GM12878 (cell line): ENCODE results near the gene TLE3. TPM values are rescaled to one million over a fixed set of nuclear protein-coding genes. Genes with fewer than 3 reads are reported as not detected.

ENCODE experiments used
- ATAC-seq: fragments of 200-7000 bp; cut with Tn5 transposase; 3 replicates; pipeline ENCODE4 v1.9.1; 2020; ENCODE audit warnings: mild to moderate bottlenecking, moderate library complexity
- BruUV-seq: library from RNA; stranded (reverse); fragments of 400-500 nt; replicated peaks from 2 replicates; lab custom pipeline; 2021; lab: Mats Ljungman, UMichigan
- CTCF ChIA-PET: fragments of 300-600 bp; sonication (Branson Sonifier 250); formaldehyde crosslinking; extraction: SDS; loops from one replicate; lab custom pipeline; 2021; ENCODE audit warnings: inconsistent platforms; lab: Yijun Ruan, JAX
- POLR2A ChIA-PET: fragments of 350-600 bp; formaldehyde crosslinking; extraction: SDS; loops from one replicate; lab custom pipeline; 2021; ENCODE audit warnings: inconsistent platforms; lab: Charles Lee
- RAD21 ChIA-PET: fragments of 300-600 bp; sonication (Branson Sonifier 250); formaldehyde crosslinking; loops from one replicate; lab custom pipeline; 2023; ENCODE audit warnings: antibody characterized with exemption; ENCODE audit not compliant: unreplicated experiment; lab: Charles Lee
- SMC1A ChIA-PET: fragments of 300-600 bp; sonication (Branson Sonifier 250); formaldehyde crosslinking; loops from one replicate; lab custom pipeline; 2023; ENCODE audit not compliant: unreplicated experiment, uncharacterized antibody; lab: Charles Lee
- DNase-seq: peaks from one replicate; pipeline ENCODE4 v3.0.0-alpha.2; 2011; ENCODE audit warnings: low read depth, low spot score
- FAIRE-seq: peaks from 3 replicates; lab custom pipeline; 2011; peaks lifted over from hg19 to GRCh38; lab: Jason Lieb, UNC
- H2AFZ ChIP-seq: 2 replicates; pipeline ENCODE4 v1.6.0; 2011; ENCODE audit warnings: low read depth, low read length, control low read depth; ENCODE audit not compliant: control insufficient read depth
- H3K27ac ChIP-seq: 2 replicates; pipeline ENCODE4 v1.5.1; 2011; ENCODE audit warnings: control low read depth; ENCODE audit not compliant: control insufficient read depth, insufficient read depth
- H3K27me3 ChIP-seq, 2 experiments: replicated peaks in 1 of 2; 2 replicates each; pipeline versions ENCODE4 v1.6.0 to v1.6.1; 2011; ENCODE audit warnings: low read length in 1 of 2; ENCODE audit not compliant: control insufficient read depth in 2 of 2, insufficient read depth in 2 of 2
- H3K36me3 ChIP-seq, 2 experiments: 2 replicates each; pipeline ENCODE4 v1.5.1; 2011; ENCODE audit warnings: low read length in 1 of 2; ENCODE audit not compliant: control insufficient read depth in 2 of 2, insufficient read depth in 2 of 2
- H3K4me1 ChIP-seq: 2 replicates; pipeline ENCODE4 v1.6.1; 2011; ENCODE audit warnings: mild to moderate bottlenecking, low read length, moderate library complexity, mixed read lengths; ENCODE audit not compliant: control insufficient read depth, insufficient read depth
- H3K4me2 ChIP-seq: 2 replicates; pipeline ENCODE4 v1.6.0; 2011; ENCODE audit warnings: control low read depth; ENCODE audit not compliant: control insufficient read depth, insufficient read depth
- H3K4me3 ChIP-seq: fragments of 200-600 bp; sonication (generic); 2 replicates; pipeline ENCODE4 v1.5.1; 2016
- H3K79me2 ChIP-seq: 2 replicates; pipeline ENCODE4 v1.6.0; 2011; ENCODE audit warnings: low read length; ENCODE audit not compliant: control insufficient read depth, insufficient read depth
- H3K9ac ChIP-seq: 2 replicates; pipeline ENCODE4 v1.8.0; 2011; ENCODE audit warnings: low read length, control low read depth, mixed read lengths; ENCODE audit not compliant: control insufficient read depth, insufficient read depth
- H3K9me3 ChIP-seq: replicated peaks from 3 replicates; pipeline ENCODE4 v1.5.1; 2011; ENCODE audit warnings: mild to moderate bottlenecking, low read length; ENCODE audit not compliant: control insufficient read depth, insufficient read depth
- H4K20me1 ChIP-seq: 2 replicates; pipeline ENCODE4 v1.6.0; 2011; ENCODE audit not compliant: control insufficient read depth, insufficient read depth
- BMI1 ChIP-seq: fragments of 450-650 bp; IDR thresholded peaks from 2 replicates; pipeline ENCODE4 v1.6.1; 2016; ENCODE audit warnings: mild to moderate bottlenecking, moderate library complexity, borderline replicate concordance
- BRCA1 ChIP-seq: IDR thresholded peaks from 2 replicates; pipeline ENCODE4 v1.6.1; 2011; ENCODE audit warnings: low read depth, low read length, improper control_type of control experiment
- CBFB ChIP-seq: IDR thresholded peaks from 2 replicates; pipeline ENCODE4 v1.6.1; 2016; ENCODE audit warnings: antibody characterized with exemption, low read depth
- CHD4 ChIP-seq: fragments of 200-600 bp; sonication (generic); IDR thresholded peaks from 2 replicates; pipeline ENCODE4 v1.6.1; 2016; ENCODE audit warnings: mild to moderate bottlenecking
- GABPA ChIP-seq: IDR thresholded peaks from 2 replicates; pipeline ENCODE4 v1.6.1; 2014; ENCODE audit warnings: antibody characterized with exemption, low read depth, mild to moderate bottlenecking, inconsistent platforms
- HDAC6 ChIP-seq: fragments of 200-600 bp; sonication (generic); IDR thresholded peaks from one replicate; pipeline ENCODE4 v1.8.0; 2017; ENCODE audit warnings: antibody characterized with exemption; ENCODE audit not compliant: unreplicated experiment
- HDGF ChIP-seq: fragments of 450-650 bp; IDR thresholded peaks from 2 replicates; pipeline ENCODE4 v1.6.1; 2016; ENCODE audit warnings: antibody characterized with exemption
- IKZF1 ChIP-seq: fragments of 450-650 bp; conservative IDR thresholded peaks from 2 replicates; pipeline ENCODE4 v1.6.1; 2017; ENCODE audit warnings: antibody characterized with exemption, mild to moderate bottlenecking
- MYC ChIP-seq: IDR thresholded peaks from 2 replicates; pipeline ENCODE4 v1.6.1; 2011; ENCODE audit warnings: mild to moderate bottlenecking, low read length, moderate library complexity, inconsistent platforms; ENCODE audit not compliant: insufficient read depth, insufficient replicate concordance, insufficient read length, severe bottlenecking
- SPI1 ChIP-seq: IDR thresholded peaks from 2 replicates; pipeline ENCODE4 v1.6.1; 2011; ENCODE audit warnings: low read depth, mild to moderate bottlenecking, low read length, moderate library complexity, borderline replicate concordance; ENCODE audit not compliant: insufficient read depth
- ZBED1 ChIP-seq: IDR thresholded peaks from 2 replicates; pipeline ENCODE4 v1.6.1; 2016; ENCODE audit warnings: borderline replicate concordance
- ZNF384 ChIP-seq: IDR thresholded peaks from 2 replicates; pipeline ENCODE4 v1.6.1; 2012; ENCODE audit warnings: low read depth, mild to moderate bottlenecking, low read length, improper control_type of control experiment, borderline replicate concordance
- WGBS: methylation state at CpG from one replicate; pipeline ENCODE4 v1.1.6; 2016; ENCODE audit warnings: low lambda C conversion rate; ENCODE audit not compliant: insufficient replicate concordance, insufficient coverage; ENCODE audit errors: missing lambda C conversion rate; 5-methylcytosine and 5-hydroxymethylcytosine counted together
- in situ Hi-C: fragments of 300-500 bp; cut with MboI; formaldehyde crosslinking; loops from 9 replicates; pipeline ENCODE4 v1.14.3; 2018; ENCODE audit warnings: mixed read lengths
- intact Hi-C: fragments of 100-400 bp; cut with micrococcal nuclease; formaldehyde crosslinking; loops from one replicate; pipeline ENCODE4 v1.14.2; 2022; ENCODE audit not compliant: unreplicated experiment
- polyA plus RNA-seq, 11 experiments: library from polyadenylated mRNA; depleted of rRNA in 4 of 11; unstranded in 6 of 11; stranded (reverse) in 5 of 11; fragments of >200 nt; fragmentation: Nextera tagmentation in 4 of 11; fragmentation: Illumina TruSeq in 1 of 11; extraction: Ambion mirVana in 4 of 11; extraction: Trizol in 1 of 11; gene quantifications; 1 replicate in 1 of 11; 2 replicates in 10 of 11; pipeline versions ENCODE4 v1.2.1 to v1.2.3, GENCODE V29; 2011 to 2016; ENCODE audit warnings: inconsistent platforms in 2 of 11, missing spikeins in 2 of 11, low read depth in 1 of 11
- total RNA-seq, 4 experiments: library from RNA; depleted of rRNA in 3 of 4; stranded (reverse); fragments of >200 nt in 3 of 4; fragmentation: Illumina TruSeq in 1 of 4; extraction: Trizol in 1 of 4; gene quantifications; 2 replicates each; pipeline versions ENCODE4 v1.2.1 to v1.2.3, GENCODE V29; 2013 to 2021
- TF ChIP-seq, protein P1 (sequence below): fragments of 450-650 bp; IDR thresholded peaks from 2 replicates; pipeline ENCODE4 v1.6.1; 2016; ENCODE audit warnings: mild to moderate bottlenecking
- TF ChIP-seq, protein P2 (sequence below): fragments of 450-650 bp; IDR thresholded peaks from 2 replicates; pipeline ENCODE4 v1.6.1; 2017; ENCODE audit warnings: mild to moderate bottlenecking, low read depth, inconsistent platforms; ENCODE audit not compliant: poor library complexity, severe bottlenecking
- TF ChIP-seq, protein P3 (sequence below): IDR thresholded peaks from 2 replicates; pipeline ENCODE4 v1.6.1; 2012; ENCODE audit warnings: low read depth, low read length, improper control_type of control experiment
- TF ChIP-seq, protein P4 (sequence below): IDR thresholded peaks from 2 replicates; pipeline ENCODE4 v1.6.1; 2011; ENCODE audit warnings: low read depth, low read length, improper control_type of control experiment, borderline replicate concordance

The TLE3 gene
- total and polyA plus RNA-seq, 10 of the 15 experiments (the other 5 are each of a cell fraction or from before 2014, with no cell fraction given), result 1.2 to 65.5 (median 9.7) TPM

DNA sequence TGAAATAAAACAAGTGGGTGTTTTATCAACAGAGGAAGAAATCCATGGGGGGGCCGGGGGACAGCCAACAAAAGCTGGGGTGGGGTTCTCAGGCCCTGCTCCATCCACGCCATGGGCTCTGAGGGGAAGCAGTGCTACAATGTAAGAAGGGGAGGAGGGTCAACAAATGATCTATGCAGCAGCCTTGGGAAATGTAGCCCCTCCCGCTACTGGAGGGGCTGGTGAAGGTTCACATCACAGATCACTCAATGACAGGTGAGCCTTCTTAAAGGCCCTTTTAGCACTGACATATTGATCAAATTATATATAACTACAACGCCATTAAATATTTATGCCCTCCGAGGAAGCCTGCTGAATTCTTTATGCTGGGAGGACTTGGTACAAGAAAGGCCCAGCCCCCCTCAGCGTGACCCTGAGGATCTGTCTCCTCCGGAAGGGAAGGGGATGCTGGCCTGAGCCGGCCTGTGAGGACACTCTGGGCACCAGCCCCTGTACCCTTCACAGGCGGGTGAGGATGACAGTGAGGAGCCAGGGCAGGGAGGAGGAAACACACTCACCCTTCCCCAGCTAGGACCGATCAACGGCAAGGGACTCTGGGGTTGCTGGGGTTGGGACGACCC is 15.3 kb downstream of the TLE3 start:
- ChIA-PET CTCF (interaction anchor here (1.6 kb wide), 1 partner anchor 15 kb away, joined by 3 read pairs; the partner anchor contains the start of gene TLE3), RAD21 (interaction anchor here (0.7 to 1.2 kb wide), 2 partner anchors 9 to 18 kb away, joined by 3 to 4 read pairs; no protein-coding TSS in a partner anchor), POLR2A (interaction anchor here (1.4 kb wide), 1 partner anchor 35 kb away, joined by 3 read pairs; no protein-coding TSS in a partner anchor), SMC1A (interaction anchor here (1.0 kb wide), 1 partner anchor 13 kb away, joined by 3 read pairs; no protein-coding TSS in a partner anchor)
- BruUV-seq, result no TSS peak
- no peak overlapping the region for H3K9ac ChIP-seq
- H3K27ac ChIP-seq, result no peak overlapping the region
- 98% methylated on average over 12 of the region's 12 CpGs for WGBS
- no peak for ATAC-seq
- H3K79me2 ChIP-seq, result peaks cover 9% of the 10 kb centered on the region
- FAIRE-seq, result no peak
- no peak overlapping the region for H2AFZ ChIP-seq
- H4K20me1 ChIP-seq, result peaks cover 22% of the 10 kb centered on the region
- H3K9me3 ChIP-seq, result no peaks in the 10 kb centered on the region
- H3K4me3 ChIP-seq, result no peak overlapping the region
- peaks cover 11 to 23% of the 10 kb centered on the region in 2 experiments for H3K36me3 ChIP-seq
- H3K27me3 ChIP-seq, result no peaks in the 10 kb centered on the region
- in situ Hi-C loops, result no loop called here
- H3K4me1 ChIP-seq, result peaks cover 27% of the 10 kb centered on the region
- DNase-seq, result no peak
- H3K4me2 ChIP-seq, result no peak overlapping the region
- intact Hi-C loops, result no loop called here
- no peak for TF ChIP-seq ZBED1
- TF ChIP-seq, protein P1, sequence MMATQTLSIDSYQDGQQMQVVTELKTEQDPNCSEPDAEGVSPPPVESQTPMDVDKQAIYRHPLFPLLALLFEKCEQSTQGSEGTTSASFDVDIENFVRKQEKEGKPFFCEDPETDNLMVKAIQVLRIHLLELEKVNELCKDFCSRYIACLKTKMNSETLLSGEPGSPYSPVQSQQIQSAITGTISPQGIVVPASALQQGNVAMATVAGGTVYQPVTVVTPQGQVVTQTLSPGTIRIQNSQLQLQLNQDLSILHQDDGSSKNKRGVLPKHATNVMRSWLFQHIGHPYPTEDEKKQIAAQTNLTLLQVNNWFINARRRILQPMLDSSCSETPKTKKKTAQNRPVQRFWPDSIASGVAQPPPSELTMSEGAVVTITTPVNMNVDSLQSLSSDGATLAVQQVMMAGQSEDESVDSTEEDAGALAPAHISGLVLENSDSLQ, result no peak
- TF ChIP-seq, protein P2, sequence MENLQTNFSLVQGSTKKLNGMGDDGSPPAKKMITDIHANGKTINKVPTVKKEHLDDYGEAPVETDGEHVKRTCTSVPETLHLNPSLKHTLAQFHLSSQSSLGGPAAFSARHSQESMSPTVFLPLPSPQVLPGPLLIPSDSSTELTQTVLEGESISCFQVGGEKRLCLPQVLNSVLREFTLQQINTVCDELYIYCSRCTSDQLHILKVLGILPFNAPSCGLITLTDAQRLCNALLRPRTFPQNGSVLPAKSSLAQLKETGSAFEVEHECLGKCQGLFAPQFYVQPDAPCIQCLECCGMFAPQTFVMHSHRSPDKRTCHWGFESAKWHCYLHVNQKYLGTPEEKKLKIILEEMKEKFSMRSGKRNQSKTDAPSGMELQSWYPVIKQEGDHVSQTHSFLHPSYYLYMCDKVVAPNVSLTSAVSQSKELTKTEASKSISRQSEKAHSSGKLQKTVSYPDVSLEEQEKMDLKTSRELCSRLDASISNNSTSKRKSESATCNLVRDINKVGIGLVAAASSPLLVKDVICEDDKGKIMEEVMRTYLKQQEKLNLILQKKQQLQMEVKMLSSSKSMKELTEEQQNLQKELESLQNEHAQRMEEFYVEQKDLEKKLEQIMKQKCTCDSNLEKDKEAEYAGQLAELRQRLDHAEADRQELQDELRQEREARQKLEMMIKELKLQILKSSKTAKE, result no peak
- TF ChIP-seq SPI1, result no peak
- TF ChIP-seq HDAC6, result no peak
- TF ChIP-seq HDGF, result no peak
- no peak for TF ChIP-seq CHD4
- TF ChIP-seq GABPA, result no peak
- TF ChIP-seq, protein P3, sequence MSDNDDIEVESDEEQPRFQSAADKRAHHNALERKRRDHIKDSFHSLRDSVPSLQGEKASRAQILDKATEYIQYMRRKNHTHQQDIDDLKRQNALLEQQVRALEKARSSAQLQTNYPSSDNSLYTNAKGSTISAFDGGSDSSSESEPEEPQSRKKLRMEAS, result no peak
- TF ChIP-seq MYC, result no peak
- TF ChIP-seq, protein P4, sequence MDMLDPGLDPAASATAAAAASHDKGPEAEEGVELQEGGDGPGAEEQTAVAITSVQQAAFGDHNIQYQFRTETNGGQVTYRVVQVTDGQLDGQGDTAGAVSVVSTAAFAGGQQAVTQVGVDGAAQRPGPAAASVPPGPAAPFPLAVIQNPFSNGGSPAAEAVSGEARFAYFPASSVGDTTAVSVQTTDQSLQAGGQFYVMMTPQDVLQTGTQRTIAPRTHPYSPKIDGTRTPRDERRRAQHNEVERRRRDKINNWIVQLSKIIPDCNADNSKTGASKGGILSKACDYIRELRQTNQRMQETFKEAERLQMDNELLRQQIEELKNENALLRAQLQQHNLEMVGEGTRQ, result no peak
- no peak for TF ChIP-seq IKZF1
- TF ChIP-seq CBFB, result no peak
- no peak for TF ChIP-seq ZNF384
- no peak for TF ChIP-seq BRCA1
- no peak for TF ChIP-seq BMI1
